ENCODE results near the gene INPP5F.

Gene INPP5F

DNA sequence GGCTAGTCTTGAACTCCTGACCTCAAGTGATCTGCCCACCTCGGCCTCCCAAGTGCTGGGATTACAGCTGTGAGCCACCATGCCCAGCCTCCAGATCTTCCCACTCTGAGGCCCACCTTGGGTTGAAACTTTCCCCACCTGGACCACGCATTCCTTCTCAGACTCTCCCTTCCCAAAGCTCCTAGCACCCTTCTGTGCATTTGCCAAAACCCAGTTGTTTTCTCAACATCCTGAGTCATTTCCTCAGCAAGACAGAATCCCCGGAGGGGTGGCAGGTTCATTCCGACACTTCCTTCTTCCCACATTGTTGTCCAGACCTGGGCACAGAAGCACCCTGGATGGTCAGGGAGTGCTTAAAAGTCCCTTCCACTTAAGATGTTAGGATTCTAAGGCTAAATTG lies 45.8 kb upstream of the INPP5F start:
- ChIA-PET POLR2A (interaction anchor here (0.7 to 1.0 kb wide), 2 partner anchors 22 to 29 kb away, joined by 3 to 6 read pairs; partner anchors contain the start of gene BAG3), CTCF (interaction anchor here (0.9 to 9.2 kb wide), 6 partner anchors 9 to 181 kb away, joined by 3 to 122 read pairs (median 4); partner anchors contain the start of gene INPP5F)
- TF ChIP-seq, protein P1, sequence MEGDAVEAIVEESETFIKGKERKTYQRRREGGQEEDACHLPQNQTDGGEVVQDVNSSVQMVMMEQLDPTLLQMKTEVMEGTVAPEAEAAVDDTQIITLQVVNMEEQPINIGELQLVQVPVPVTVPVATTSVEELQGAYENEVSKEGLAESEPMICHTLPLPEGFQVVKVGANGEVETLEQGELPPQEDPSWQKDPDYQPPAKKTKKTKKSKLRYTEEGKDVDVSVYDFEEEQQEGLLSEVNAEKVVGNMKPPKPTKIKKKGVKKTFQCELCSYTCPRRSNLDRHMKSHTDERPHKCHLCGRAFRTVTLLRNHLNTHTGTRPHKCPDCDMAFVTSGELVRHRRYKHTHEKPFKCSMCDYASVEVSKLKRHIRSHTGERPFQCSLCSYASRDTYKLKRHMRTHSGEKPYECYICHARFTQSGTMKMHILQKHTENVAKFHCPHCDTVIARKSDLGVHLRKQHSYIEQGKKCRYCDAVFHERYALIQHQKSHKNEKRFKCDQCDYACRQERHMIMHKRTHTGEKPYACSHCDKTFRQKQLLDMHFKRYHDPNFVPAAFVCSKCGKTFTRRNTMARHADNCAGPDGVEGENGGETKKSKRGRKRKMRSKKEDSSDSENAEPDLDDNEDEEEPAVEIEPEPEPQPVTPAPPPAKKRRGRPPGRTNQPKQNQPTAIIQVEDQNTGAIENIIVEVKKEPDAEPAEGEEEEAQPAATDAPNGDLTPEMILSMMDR (IDR thresholded peaks at IDR 0.05; ENCODE audit: insufficient read depth, low read length, missing control alignments): no peak
- no peak overlapping the region for H3K4me3 ChIP-seq (ENCODE audit: low read depth, low read length)
- DNase-seq (ENCODE audit: low read depth, low spot score): no peak

DNA sequence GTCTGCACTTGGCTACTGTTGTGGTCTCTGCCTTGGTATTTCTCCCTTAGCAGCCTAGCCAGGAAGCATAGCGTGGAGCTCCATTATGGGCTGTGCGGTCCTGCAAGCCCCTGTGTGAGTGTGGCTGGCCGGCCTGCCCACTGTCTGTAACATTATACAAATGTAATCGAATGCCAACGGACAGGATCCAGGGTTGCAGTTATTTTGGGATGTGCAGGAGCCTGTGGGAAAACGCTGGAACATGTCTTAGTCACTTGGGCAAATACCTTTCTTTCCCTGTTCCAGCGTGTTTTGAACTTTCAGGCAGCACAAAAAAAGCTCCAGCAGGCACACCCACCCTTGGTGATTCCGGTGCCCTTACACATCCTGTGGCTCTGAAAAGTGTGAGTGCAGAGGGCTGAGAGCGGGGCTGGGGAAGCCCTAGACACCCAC lies 45.2 kb upstream of the INPP5F start:
- no peak overlapping the region for H3K4me3 ChIP-seq (ENCODE audit: low read depth, low read length)
- no peak for DNase-seq (ENCODE audit: low read depth, low spot score)
- TF ChIP-seq, protein P1 (IDR thresholded peaks at IDR 0.05; ENCODE audit: insufficient read depth, low read length, missing control alignments): no peak
- ChIA-PET CTCF (interaction anchor here (1.0 to 9.2 kb wide), 5 partner anchors 9 to 180 kb away, joined by 3 to 122 read pairs (median 4); partner anchors contain the start of gene INPP5F), POLR2A (interaction anchor here (0.6 kb wide), 1 partner anchor 17 kb away, joined by 5 read pairs; no protein-coding TSS in a partner anchor)

DNA sequence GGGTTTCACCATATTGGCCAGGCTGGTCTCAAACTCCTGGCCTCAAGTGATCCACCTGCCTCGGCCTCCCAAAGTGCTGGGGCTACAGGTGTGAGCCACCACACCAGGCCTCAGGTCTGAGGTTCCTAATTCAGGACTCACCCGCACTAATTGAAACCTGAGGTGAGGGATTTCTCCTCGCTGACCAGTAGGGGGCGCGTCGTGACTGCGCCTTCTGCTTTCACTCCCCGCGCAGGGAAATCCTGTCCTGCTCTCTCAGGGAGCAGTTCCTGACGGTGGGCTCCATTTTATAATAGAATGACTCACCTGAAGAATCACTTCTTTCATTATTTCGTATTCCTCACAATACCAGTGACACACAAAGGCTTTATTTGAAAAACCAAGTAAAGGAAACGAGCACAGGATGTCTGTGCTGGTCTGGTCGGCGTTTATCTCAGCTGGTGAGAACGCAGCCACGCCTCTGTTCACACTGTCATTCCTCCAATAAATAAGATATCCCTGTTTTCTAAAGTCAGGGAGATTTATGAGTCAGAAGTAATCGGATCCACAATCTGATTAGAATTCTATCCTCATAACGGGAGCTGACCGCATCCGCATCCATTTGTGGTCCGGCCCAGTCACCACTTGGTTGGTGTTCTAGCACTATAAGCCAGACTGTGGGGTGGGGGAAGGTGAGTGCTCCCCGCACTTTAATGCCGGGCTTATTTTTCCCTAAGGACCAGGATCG lies 39.2 kb upstream of the INPP5F start:
- DNase-seq (ENCODE audit: low read depth, low spot score): peak; percentile 34
- H3K4me3 ChIP-seq (ENCODE audit: low read depth, low read length): peak overlapping the region; percentile 44
- CTCF ChIA-PET: interaction anchor here (0.7 to 9.2 kb wide), 52 partner anchors 8 to 487 kb away, joined by 3 to 122 read pairs (median 4); partner anchors contain the start of genes INPP5F and MCMBP
- POLR2A ChIA-PET: interaction anchor here (1.4 kb wide), 1 partner anchor 39 kb away, joined by 4 read pairs; the partner anchor contains the start of gene INPP5F
- TF ChIP-seq, protein P1 (IDR thresholded peaks at IDR 0.05; ENCODE audit: insufficient read depth, low read length, missing control alignments): peak; percentile 90

DNA sequence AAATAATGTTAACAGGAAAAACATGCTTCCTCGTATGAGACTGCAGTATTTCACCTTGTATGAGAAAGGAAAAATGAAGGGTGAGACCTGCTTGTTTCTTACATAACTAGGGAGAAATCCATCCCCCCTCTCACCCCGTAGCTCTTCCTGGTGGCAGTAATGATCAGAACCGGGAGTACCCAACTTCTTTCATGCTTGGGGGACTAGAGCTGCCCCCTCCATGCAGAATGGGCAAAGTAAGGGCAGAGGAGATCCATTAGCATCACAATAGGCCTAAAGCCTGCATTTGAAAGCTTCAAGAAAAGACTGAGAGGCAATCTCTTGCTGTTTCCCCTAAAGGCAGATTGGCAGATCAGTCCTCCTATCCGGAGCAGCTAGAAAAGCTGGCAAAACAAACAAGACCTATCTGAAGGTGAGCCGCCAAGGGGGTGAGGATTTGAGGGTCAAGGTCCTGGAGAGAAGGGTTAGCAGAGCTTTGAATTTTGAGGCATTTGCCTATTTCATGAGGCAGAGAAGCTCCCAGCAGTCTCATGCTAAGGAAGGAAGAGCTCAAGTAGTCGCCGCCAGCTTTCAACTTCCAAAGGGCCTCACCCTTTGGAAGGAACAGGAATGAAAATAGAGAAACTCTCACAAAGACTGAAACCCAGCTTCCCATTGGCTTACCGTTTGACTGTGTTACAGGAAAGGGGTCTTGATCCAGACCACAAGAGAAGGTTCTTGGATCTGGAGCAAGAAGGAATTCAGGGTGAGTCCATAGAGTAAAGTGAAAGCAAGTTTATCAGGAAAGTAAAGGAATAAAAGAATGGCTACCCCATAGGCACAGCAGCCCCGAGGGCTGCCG lies 38.4 kb upstream of the INPP5F start:
- no peak overlapping the region; the same call in 1 of the 2 replicates for H3K4me3 ChIP-seq (ENCODE audit: low read depth, low read length)
- CTCF ChIA-PET: interaction anchor here (0.7 to 9.2 kb wide), 42 partner anchors 9 to 488 kb away, joined by 3 to 122 read pairs (median 4); partner anchors contain the start of genes INPP5F and MCMBP
- DNase-seq (ENCODE audit: low read depth, low spot score): no peak
- TF ChIP-seq, protein P1 (IDR thresholded peaks at IDR 0.05; ENCODE audit: insufficient read depth, low read length, missing control alignments): no peak
- POLR2A ChIA-PET: interaction anchor here (1.4 kb wide), 1 partner anchor 38 kb away, joined by 4 read pairs; the partner anchor contains the start of gene INPP5F

DNA sequence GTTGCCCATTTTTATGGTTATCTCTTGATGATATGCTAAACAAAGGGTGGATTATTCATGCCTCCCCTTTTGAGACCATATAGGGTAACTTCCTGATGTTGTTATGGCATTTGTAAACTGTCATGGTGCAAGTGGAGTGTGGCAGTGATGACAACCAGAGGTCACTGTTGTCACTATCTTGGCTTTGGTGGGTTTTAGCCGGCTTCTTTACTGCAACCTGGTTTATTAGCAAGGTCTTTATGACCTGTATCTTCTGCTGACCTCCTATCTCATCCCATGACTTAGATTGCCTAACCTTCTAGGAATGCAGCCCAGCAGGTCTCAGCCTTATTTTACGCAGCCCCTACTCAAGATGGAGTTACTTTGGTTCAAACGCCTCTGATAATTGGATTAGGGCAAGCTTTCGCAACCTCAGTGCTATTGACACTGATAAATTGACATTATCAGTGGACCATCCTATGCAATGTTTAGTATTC lies 37.8 kb upstream of the INPP5F start:
- POLR2A ChIA-PET: interaction anchor here (1.4 kb wide), 1 partner anchor 38 kb away, joined by 4 read pairs; the partner anchor contains the start of gene INPP5F
- H3K4me3 ChIP-seq (ENCODE audit: low read depth, low read length): no peak overlapping the region
- DNase-seq (ENCODE audit: low read depth, low spot score): no peak
- CTCF ChIA-PET: interaction anchor here (1.0 to 9.2 kb wide), 21 partner anchors 9 to 489 kb away, joined by 3 to 122 read pairs (median 6); partner anchors contain the start of genes INPP5F and MCMBP
- TF ChIP-seq, protein P1 (IDR thresholded peaks at IDR 0.05; ENCODE audit: insufficient read depth, low read length, missing control alignments): no peak
